Stimulated activated CD8-positive, alpha-beta memory T cell treated with anti-CD3 and anti-CD28 coated beads, Interleukin-2, amount 100 ng/mL, for 1 hour (primary cell): ENCODE data around the gene ACIN1.
"Not testable (repeated sequence)": the region's sequence is repeated elsewhere in the genome, so short reads cannot be mapped to it uniquely, and the experiment has no call there.

Experiments
- DNase-seq, 2 donors: peaks; one replicate each; pipeline ENCODE4 v3.0.0-alpha.2; 2020; ENCODE audit warnings: low read depth in 2 of 2

ACIN1 gene

DNA sequence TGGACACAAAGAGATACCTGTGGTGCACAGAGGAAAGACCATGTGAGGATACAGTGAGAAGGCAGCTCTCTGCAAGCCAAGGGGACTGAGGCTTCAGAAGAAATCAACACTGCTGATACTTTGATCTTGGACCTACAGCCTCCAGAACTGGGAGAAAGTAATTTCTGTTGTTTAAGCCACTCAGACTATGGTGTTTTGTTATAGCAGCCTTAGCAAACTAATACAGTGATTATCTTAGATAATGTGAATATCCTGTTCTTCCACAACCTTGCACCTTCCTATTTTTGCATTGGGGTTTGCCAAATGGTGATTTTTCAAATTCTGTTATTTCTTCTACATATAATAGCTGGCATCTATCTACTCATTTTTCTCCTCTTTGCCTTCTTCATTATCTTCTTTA lies 76.8 kb downstream of the ACIN1 start:
- DNase-seq, result no peak

- no peak for DNase-seq
Measured at GRCh38 chr14:23017091-23017490, 77.8 kb downstream of the ACIN1 start.

GRCh38 chr14:23015618-23016017 lies 79.3 kb downstream of the ACIN1 start:
- no peak for DNase-seq

DNA sequence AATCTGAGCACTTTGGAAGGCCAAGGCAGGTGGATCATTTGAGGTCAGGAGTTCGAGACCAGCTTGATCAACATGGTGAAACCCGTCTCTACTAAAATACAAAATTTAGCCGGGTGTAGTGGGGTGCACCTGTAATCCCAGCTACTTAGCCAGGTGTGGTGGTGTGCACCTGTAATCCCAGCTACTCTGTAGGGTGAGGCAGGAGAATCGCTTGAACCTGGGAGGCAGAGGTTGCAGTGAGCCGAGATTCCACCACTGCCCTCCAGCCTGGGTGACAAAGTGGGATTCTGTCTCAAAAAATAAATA lies 81.2 kb downstream of the ACIN1 start:
- DNase-seq, result not testable (repeated sequence)

GRCh38 chr14:23013054-23013748 lies 81.7 kb downstream of the ACIN1 start:
- DNase-seq, result no peak

DNA sequence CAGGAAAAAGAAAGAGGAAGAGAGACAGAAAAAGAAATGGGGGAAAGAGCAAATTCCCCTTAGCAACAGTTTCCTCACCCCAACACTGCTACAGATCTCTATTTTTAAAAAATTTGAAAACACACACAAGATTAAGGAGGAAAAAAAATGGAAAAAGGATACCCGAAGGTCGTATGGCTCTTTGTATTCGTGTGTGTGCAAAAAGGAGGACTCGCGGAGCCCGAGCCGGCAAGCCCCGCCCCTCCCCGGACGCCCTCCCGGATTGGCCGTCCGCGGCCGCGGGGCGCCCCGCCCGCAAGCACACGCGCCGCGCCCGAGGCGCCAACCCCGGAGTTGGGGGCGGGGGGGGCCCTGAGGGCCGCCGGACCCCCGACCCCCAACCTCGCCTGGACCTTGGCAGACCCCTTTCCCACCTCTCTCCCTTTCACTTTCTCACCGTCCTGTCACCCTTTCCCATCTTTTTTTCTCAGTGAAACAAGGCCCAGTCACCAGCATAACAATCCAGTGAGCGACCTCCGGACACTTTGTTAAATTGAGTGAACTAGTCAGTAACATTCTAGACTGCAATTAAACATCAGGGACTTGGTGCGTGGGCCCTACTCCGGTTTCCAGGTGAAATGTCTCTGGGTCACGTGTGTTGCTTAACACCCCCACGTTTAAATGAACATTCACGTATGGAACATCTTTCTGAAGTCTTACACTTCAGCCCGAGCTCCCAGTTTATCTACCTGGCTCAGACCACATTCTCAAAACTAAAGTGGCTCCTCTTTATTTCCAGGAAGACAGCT lies 84.8 kb downstream of the ACIN1 start, which contains the start of gene C14orf93:
Gene C14orf93, minus strand, starts transcription at position 205 of the 788 bp plus-strand sequence. CDS start 11,120 bp downstream, outside the sequence.
- DNase-seq, result peak; percentile 54 to 70

DNA sequence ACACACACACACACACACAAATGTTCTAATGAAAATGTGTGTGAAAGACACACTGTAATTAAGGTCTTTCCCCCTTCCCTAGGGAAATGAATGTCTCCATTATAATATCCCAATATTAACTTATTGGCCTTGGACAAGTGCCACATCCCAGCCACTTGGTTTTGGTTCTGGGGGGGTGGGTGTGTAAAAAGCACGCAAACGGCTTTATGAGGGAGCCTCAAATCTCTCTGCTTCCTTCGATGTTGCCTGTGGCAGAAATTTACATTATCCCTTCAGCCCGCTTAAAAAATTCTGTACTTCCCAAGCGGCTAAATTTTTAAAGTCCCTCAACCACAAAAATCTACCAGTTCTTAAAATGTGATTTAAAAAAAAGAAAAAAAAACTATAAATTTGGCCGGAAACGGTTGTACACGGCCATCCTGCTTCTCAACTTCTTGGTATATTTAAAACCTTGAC lies 85.4 kb downstream of the ACIN1 start:
- no peak for DNase-seq

DNA sequence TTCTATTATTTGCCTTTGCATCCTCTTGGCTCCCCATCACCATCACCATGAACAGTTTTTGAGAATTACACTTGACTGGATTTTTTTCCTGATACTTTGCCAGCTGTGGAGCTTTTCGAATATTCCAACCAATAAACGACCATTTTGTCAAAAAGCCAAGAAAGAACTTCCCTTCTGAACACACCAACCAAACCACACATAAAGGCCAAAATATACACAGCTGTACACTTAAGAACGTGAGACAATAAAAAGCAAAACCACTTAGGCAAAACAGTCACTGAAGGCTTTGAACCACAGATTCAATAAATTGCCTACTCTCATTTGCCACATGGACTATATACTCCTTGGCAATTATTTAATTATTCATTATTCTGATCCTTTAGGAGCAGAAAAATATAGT lies 86.1 kb downstream of the ACIN1 start:
- no peak for DNase-seq
